Tibial nerve (tissue), 4 donors: Measurements from ENCODE around the gene GNG3. TPM values are rescaled to one million over a fixed set of nuclear protein-coding genes. Genes with fewer than 3 reads are reported as not detected.

Experiments
- DNase-seq, 2 donors: peaks; one replicate each; pipeline ENCODE4 v3.0.0-alpha.2; 2019; ENCODE audit warnings: low spot score in 2 of 2
- H3K27ac ChIP-seq, 4 donors: fragments of 200-600 bp; sonication (generic) in 3 of 4; one replicate each; pipeline ENCODE4 v1.5.1; 2017 to 2019; ENCODE audit warnings: mild to moderate bottlenecking in 1 of 4
- H3K27me3 ChIP-seq, 2 donors: fragments of 200-600 bp; sonication (generic) in 1 of 2; one replicate each; pipeline versions ENCODE4 v1.5.1 to v1.6.0; 2017 to 2019
- H3K36me3 ChIP-seq, 3 donors: fragments of 200-600 bp; sonication (generic); one replicate each; pipeline ENCODE4 v1.5.1; 2018 to 2019
- H3K4me1 ChIP-seq, 4 donors: fragments of 200-600 bp; sonication (generic) in 3 of 4; one replicate each; pipeline ENCODE4 v1.5.1; 2017 to 2019
- H3K4me3 ChIP-seq, 4 donors: fragments of 200-600 bp; sonication (generic) in 3 of 4; one replicate each; pipeline ENCODE4 v1.5.1; 2017 to 2019; ENCODE audit warnings: mild to moderate bottlenecking in 1 of 4, moderate library complexity in 1 of 4
- H3K9me3 ChIP-seq, 4 donors: fragments of 200-600 bp; sonication (generic) in 3 of 4; one replicate each; pipeline ENCODE4 v1.5.1; 2017 to 2019
- EP300 ChIP-seq, 2 donors: sonication (generic); formaldehyde crosslinking; IDR thresholded peaks; one replicate each; pipeline ENCODE4 v1.6.1; 2017; ENCODE audit warnings: antibody characterized with exemption in 2 of 2, mild to moderate bottlenecking in 1 of 2
- POLR2A ChIP-seq, 2 donors: fragments of 450-650 bp; IDR thresholded peaks; one replicate each; pipeline ENCODE4 v1.6.1; 2017; ENCODE audit warnings: antibody characterized with exemption in 2 of 2, mild to moderate bottlenecking in 2 of 2, moderate library complexity in 2 of 2
- WGBS, 2 donors: methylation state at CpG; one replicate each; pipeline ENCODE4 v1.1.5; 2018; 5-methylcytosine and 5-hydroxymethylcytosine counted together
- total RNA-seq, 4 donors: library from RNA; depleted of rRNA; stranded (reverse); fragments of >200 nt; gene quantifications; one replicate each; pipeline ENCODE4 v1.1.0, GENCODE V29; 2016
- TF ChIP-seq, protein P1 (sequence below), 5 experiments: fragments of 200-600 bp in 3 of 5; fragments of 450-650 bp in 2 of 5; sonication (generic) in 3 of 5; IDR thresholded peaks; one replicate each; pipeline ENCODE4 v1.5.1; 2016 to 2019; ENCODE audit warnings: antibody characterized with exemption in 5 of 5, mild to moderate bottlenecking in 3 of 5, moderate library complexity in 2 of 5

The GNG3 gene
- total RNA-seq, 4 donors from 2014 or later: 0.63 to 2.6 TPM; not detected in 2

DNA sequence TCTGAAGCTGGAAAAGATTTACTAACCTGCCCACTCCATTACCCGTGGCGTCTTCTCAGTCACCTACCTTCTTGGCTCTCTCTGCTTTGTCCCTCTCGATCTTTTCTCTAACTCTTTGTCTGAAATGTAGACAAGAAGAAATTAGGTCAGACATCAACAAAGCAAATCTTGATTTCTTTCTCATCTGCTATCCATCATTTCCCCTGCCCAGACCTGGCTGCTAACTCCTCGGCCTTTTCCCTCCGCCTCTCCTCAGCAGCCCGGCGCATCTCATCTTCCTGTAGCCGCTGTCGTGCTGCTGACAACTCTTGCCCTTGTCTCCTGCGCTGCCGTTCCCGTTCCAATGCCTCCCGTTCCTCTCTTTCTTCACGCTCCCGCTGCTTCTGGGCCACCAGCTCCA is 29.8 kb upstream of the GNG3 start:
- peak overlapping the region in 1 of 4 donors; percentile 91 for H3K27ac ChIP-seq
- peak overlapping the region in 2 of 4 donors; percentile 91 to 95 for H3K4me3 ChIP-seq

DNA sequence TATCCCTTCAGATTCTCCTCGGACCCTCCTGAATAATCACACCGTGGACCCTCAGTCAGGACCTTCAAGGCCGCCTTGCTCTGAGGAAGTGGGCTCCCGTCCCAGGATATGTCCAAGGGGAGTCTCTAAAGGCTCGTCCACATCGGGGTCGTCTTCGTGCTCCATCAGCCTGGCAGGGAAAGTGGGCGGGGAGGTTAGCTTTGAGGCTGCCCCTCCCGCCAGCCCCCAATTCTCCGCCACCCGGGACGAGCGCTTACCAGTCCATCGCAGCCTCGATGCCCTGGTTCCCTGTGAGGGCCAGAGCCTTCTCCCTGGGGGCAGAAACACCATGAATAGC is 29.1 kb upstream of the GNG3 start:
- DNase-seq: no peak
- WGBS, 2 donors: 4 to 5% methylated on average over 13 to 15 of the region's 16 CpGs
- TF ChIP-seq EP300 (IDR thresholded peaks at IDR 0.05) (no peak), POLR2A (IDR thresholded peaks at IDR 0.05) (no peak)
- TF ChIP-seq, protein P1, sequence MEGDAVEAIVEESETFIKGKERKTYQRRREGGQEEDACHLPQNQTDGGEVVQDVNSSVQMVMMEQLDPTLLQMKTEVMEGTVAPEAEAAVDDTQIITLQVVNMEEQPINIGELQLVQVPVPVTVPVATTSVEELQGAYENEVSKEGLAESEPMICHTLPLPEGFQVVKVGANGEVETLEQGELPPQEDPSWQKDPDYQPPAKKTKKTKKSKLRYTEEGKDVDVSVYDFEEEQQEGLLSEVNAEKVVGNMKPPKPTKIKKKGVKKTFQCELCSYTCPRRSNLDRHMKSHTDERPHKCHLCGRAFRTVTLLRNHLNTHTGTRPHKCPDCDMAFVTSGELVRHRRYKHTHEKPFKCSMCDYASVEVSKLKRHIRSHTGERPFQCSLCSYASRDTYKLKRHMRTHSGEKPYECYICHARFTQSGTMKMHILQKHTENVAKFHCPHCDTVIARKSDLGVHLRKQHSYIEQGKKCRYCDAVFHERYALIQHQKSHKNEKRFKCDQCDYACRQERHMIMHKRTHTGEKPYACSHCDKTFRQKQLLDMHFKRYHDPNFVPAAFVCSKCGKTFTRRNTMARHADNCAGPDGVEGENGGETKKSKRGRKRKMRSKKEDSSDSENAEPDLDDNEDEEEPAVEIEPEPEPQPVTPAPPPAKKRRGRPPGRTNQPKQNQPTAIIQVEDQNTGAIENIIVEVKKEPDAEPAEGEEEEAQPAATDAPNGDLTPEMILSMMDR (IDR thresholded peaks at IDR 0.05): no peak
- Histone ChIP-seq H3K4me3 (peak overlapping the region; percentile 78 to 97 (median 93)), H3K27me3 (no peaks in the 10 kb centered on the region), H3K9me3 (no peaks in the 10 kb centered on the region), H3K36me3 (peaks cover 0 to 46% (median 0%) of the 10 kb centered on the region in 3 donors), H3K27ac (peak overlapping the region; percentile 60 to 93 (median 90)), H3K4me1 (peaks cover 0 to 59% (median 15%) of the 10 kb centered on the region in 4 donors)

More for the DNA sequence above, 29.8 kb upstream of the GNG3 start:
- no peak for DNase-seq
- Histone ChIP-seq H3K9me3 (no peaks in the 10 kb centered on the region), H3K27me3 (no peaks in the 10 kb centered on the region), H3K36me3 (peaks cover 0 to 48% (median 0%) of the 10 kb centered on the region in 3 donors), H3K4me1 (peaks cover 0 to 66% (median 22%) of the 10 kb centered on the region in 4 donors)
- TF ChIP-seq EP300 (IDR thresholded peaks at IDR 0.05) (no peak), POLR2A (IDR thresholded peaks at IDR 0.05) (no peak)
- TF ChIP-seq, protein P1 (IDR thresholded peaks at IDR 0.05): no peak
- 75 to 81% methylated on average over 15 of the region's 15 CpGs for WGBS, 2 donors

DNA sequence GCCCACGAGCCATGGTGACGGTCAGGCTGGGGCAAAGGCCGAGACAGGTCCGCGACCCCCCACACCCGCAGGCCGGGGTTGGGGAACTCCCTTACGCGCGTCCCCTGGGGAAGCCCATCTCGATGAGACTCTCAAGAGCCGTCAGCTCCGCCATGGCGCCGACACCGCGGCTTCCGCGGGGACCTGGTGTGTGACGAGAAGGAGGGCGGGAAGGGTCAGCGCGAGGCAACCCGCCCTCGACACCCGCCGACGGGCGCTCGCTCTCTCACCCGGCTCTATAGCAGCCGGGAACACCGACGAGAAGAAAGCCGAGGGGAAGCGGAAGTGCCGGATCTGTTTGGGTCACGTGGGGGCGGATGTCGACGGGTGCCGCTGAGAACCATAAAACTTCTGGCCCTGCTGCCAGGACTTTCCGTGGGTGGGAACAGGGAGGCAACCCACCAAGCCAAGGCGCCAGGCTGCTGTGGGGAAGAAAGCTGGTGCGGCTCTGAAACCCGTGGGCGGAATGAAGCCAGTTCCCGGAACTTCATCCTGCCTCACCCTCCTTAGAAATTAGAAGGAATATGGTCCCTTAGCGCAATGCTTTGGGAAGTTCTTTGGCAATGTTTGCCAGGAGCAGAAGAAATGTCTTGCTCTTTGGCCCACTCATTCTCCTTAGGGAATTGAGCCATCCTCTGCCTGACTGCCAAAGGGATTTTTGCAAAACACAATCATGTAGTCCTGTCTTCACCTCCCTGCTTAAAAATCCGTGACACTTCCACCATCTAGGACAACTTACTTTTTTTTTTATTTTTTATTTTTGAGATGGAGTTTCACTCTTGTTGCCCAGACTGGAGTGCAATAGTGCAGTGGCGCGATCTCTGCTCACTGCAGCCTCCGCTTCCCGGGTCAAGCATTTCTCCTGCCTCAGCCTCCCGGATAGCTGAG is 28.4 kb upstream of the GNG3 start, which contains the start of gene UBXN1:
Gene UBXN1, minus strand, starts transcription at position 304 of the 927 bp plus-strand sequence. Its CDS starts 150 bp downstream, at position 154.
- Histone ChIP-seq H3K27me3 (no peaks in the 10 kb centered on the region), H3K27ac (peak within 1 kb of the TSS; percentile 60 to 93 (median 90)), H3K36me3 (peaks cover 0 to 40% (median 0%) of the 10 kb centered on the region in 3 donors), H3K9me3 (no peaks in the 10 kb centered on the region), H3K4me1 (peaks cover 0 to 53% (median 15%) of the 10 kb centered on the region in 4 donors), H3K4me3 (peak within 1 kb of the TSS; percentile 78 to 97 (median 93))
- TF ChIP-seq POLR2A (IDR thresholded peaks at IDR 0.05) (peak in 1 of 2 donors; percentile 53), EP300 (IDR thresholded peaks at IDR 0.05) (peak; percentile 67 to 95)
- TF ChIP-seq, protein P1 (IDR thresholded peaks at IDR 0.05): peak in 1 of 5 experiments; percentile 38
- 8 to 9% methylated on average over 31 to 33 of the region's 55 CpGs for WGBS, 2 donors
- DNase-seq: peak; percentile 89 to 94

DNA sequence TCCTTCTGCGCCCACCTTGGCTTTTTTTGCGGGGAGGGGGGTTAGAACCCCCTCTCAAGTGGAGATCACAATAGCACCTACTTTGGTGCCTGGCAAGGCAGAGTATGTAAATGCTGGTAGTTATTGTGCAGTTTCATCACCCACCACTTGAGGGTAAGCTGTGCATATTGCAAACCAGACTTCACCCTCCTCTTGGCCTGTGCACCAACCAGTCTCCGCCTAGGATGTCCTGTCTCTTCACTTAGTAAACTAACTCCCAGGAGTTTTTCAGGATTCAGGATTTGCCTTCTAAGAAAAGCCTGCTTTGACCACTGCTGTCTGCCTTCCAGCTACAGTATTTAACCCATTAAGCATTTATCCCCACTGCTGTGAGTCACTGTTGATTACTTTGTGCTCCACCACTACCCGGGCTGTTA is 26.6 kb upstream of the GNG3 start:
- peaks cover 0 to 22% (median 0%) of the 10 kb centered on the region in 3 donors for H3K36me3 ChIP-seq
- WGBS, 2 donors: 43 to 47% methylated on average over 4 of the region's 4 CpGs
- H3K9me3 ChIP-seq: no peaks in the 10 kb centered on the region
- TF ChIP-seq EP300 (IDR thresholded peaks at IDR 0.05) (peak in 1 of 2 donors; percentile 28), POLR2A (IDR thresholded peaks at IDR 0.05) (no peak)
- TF ChIP-seq, protein P1 (IDR thresholded peaks at IDR 0.05): peak; percentile 37 to 71 (median 39)
- DNase-seq: peak in 1 of 2 donors; percentile 69
- H3K4me1 ChIP-seq: peaks cover 0 to 47% (median 15%) of the 10 kb centered on the region in 4 donors
- peak overlapping the region in 2 of 4 donors; percentile 36 to 43 for H3K27ac ChIP-seq
- no peak overlapping the region for H3K4me3 ChIP-seq
- no peaks in the 10 kb centered on the region for H3K27me3 ChIP-seq
